Activated CD4-positive, alpha-beta T cell treated with anti-CD3 and anti-CD28 coated beads, Interleukin-2, amount 10 ng/mL, durations not matched to agents 7 days and 5 days (primary cell): ENCODE measurements around the gene GLYATL3. TPM values are rescaled to one million over a fixed set of nuclear protein-coding genes. Genes with fewer than 3 reads are reported as not detected.
"Not testable (repeated sequence)": the region's sequence is repeated elsewhere in the genome, so short reads cannot be mapped to it uniquely, and the experiment has no call there.

Experiments
- CTCF ChIA-PET: fragments of 350-600 bp; sonication (Branson Sonifier 250); formaldehyde crosslinking; loops from one replicate; lab custom pipeline; 2021; ENCODE audit warnings: antibody characterized with exemption; lab: Charles Lee
- POLR2A ChIA-PET: fragments of 350-600 bp; sonication (Branson Sonifier 250); formaldehyde crosslinking; loops from one replicate; lab custom pipeline; 2021; ENCODE audit warnings: antibody characterized with exemption; lab: Charles Lee
- DNase-seq: peaks from one replicate; pipeline ENCODE4 v3.0.0-alpha.2; 2020
- H3K27ac Mint-ChIP-seq: one replicate; pipeline ENCODE4 v1.8.0; 2021; ENCODE audit warnings: mild to moderate bottlenecking, moderate library complexity, mixed read lengths
- H3K27me3 Mint-ChIP-seq: one replicate; pipeline ENCODE4 v1.8.0; 2021; ENCODE audit warnings: mixed read lengths
- H3K36me3 Mint-ChIP-seq: one replicate; pipeline ENCODE4 v1.8.0; 2021; ENCODE audit warnings: low read depth, mixed read lengths
- H3K4me1 Mint-ChIP-seq: one replicate; pipeline ENCODE4 v1.8.0; 2021; ENCODE audit warnings: mixed read lengths
- H3K4me3 Mint-ChIP-seq: one replicate; pipeline ENCODE4 v1.8.0; 2021; ENCODE audit warnings: mild to moderate bottlenecking, moderate library complexity, mixed read lengths
- H3K9me3 Mint-ChIP-seq: one replicate; pipeline ENCODE4 v1.8.0; 2021; ENCODE audit warnings: mixed read lengths
- total RNA-seq, 2 experiments: library from RNA; stranded (reverse); gene quantifications; one replicate each; pipeline ENCODE4 v1.2.3, GENCODE V29; 2021

The GLYATL3 gene
- not detected for total RNA-seq

DNA sequence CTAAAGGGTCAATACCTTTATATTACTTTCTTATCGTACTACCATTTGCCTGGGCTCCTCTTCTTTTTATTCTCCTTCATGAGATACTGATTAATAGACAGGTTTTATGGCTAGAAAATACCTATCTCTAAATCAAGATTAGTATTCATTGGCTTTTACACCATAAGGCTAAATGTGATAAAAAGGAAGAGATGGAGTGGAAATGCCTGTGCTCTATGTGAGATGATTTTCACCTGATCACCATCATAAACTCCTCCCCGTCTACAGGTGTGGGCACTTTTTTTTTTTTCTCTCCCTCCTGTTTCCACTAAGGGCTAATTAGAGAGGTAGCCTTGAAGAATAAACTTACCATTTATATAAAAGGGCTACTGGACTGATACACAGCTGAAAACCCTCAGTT, at the start of gene GLYATL3:
Gene GLYATL3 (plus strand): TSS at position 301 of the 400 bp plus-strand sequence. CDS start 12,068 bp downstream, outside the sequence.
- no peaks in the 10 kb centered on the region for H3K4me1 Mint-ChIP-seq

DNA sequence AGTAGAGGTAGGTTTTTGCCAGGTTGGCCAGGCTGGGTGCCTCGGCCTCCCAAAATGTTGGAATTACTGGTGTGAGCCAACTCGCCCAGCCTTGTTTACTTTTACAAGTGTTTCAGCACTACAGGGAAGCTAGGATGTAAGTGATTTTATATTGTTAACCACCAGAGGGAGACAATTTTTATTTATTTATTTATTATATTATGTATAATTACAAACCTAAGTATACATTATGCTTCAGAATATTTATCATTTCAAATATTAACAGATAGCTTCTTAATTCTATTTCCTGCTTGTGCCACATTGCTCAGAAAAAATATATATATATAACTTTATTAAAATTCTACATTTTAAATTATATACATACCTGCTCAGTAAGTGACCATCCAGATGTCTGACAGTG, 46.5 kb upstream of the GLYATL3 start:
- no peak overlapping the region for H3K4me3 Mint-ChIP-seq
- DNase-seq, result no peak
- H3K27me3 Mint-ChIP-seq, result no peaks in the 10 kb centered on the region
- no peaks in the 10 kb centered on the region for H3K9me3 Mint-ChIP-seq
- ChIA-PET CTCF (no interaction called here), POLR2A (no interaction called here)
- peaks cover 16% of the 10 kb centered on the region for H3K4me1 Mint-ChIP-seq
- H3K27ac Mint-ChIP-seq, result no peak overlapping the region
- peaks cover 27% of the 10 kb centered on the region for H3K36me3 Mint-ChIP-seq

More for the DNA sequence above, at the start of gene GLYATL3:
- Mint-ChIP-seq H3K27me3 (peaks cover 3% of the 10 kb centered on the region), H3K9me3 (no peaks in the 10 kb centered on the region), H3K27ac (no peak within 1 kb of the TSS), H3K36me3 (no peaks in the 10 kb centered on the region), H3K4me3 (no peak within 1 kb of the TSS)
- ChIA-PET CTCF (no interaction called here), POLR2A (no interaction called here)
- no peak for DNase-seq

DNA sequence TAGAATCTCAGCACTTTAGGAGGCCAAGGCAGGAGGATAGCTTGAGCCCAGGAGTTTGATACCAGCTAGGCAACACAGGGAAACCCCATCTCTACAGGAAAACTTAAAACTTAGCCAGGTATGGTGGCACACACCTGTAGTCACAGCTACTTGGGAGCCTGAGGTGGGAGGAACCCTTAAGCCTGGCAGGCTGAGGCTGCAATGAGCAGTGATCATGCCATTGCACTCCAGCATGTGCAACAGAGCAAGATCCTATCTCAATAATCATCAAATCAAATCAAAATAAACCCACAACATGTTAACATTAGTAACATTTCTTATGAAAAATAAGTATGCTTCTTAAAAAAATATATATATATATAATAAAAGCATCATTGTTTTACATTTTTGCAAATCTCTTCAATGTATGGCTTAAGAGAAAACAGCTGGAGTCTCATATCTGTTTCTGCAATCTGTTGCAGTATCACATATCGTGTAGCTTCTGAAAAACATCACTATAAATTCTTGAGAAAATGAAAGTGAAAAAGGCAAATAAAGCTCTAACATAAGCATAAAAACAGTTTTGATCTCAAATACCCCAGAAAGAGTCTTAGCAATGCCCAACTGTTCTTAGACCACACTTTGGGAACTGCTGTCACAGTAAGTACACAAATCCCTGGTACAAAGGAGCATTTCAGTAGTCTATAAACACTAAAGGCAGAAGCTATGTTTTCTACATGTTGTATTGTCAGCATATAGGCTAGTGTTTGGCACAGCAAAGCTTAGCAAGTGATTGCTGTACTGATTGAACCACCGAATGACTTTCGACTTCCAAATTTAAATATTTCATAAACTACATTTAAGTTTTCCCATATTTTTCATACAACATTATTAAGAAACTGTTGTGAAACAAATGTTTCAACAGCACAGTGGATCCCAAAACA, 44.7 kb upstream of the GLYATL3 start:
- no peaks in the 10 kb centered on the region for H3K27me3 Mint-ChIP-seq
- POLR2A ChIA-PET, result no interaction called here
- H3K27ac Mint-ChIP-seq, result peak overlapping the region; percentile 83
- peaks cover 23% of the 10 kb centered on the region for H3K4me1 Mint-ChIP-seq
- H3K9me3 Mint-ChIP-seq, result no peaks in the 10 kb centered on the region
- H3K4me3 Mint-ChIP-seq, result peak overlapping the region; percentile 45
- H3K36me3 Mint-ChIP-seq, result peaks cover 31% of the 10 kb centered on the region
- CTCF ChIA-PET, result interaction anchor here (0.6 kb wide), 1 partner anchor 1616 kb away, joined by 3 read pairs; no protein-coding TSS in a partner anchor
- DNase-seq, result no peak

DNA sequence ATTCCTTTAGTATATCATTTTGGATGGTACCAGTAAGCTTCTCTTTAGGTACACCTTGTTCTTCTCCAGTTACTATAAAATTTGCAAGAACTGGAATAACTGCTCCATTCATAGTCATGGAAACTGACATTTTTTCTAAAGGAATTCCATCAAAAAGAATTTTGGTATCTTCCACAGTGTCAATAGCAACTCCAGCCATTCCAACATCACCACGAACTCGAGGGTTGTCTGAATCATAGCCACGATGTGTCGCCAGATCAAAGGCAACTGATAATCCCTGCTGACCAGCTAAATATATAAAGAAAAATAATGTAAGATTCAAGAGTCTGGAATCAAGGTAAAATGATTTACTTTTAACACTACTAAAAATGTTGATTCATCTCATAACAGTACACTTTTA, 42.0 kb upstream of the GLYATL3 start:
- Mint-ChIP-seq H3K36me3 (peaks cover 26% of the 10 kb centered on the region), H3K4me3 (no peak overlapping the region), H3K4me1 (peaks cover 42% of the 10 kb centered on the region), H3K27ac (no peak overlapping the region), H3K27me3 (no peaks in the 10 kb centered on the region), H3K9me3 (no peaks in the 10 kb centered on the region)
- POLR2A ChIA-PET, result no interaction called here
- CTCF ChIA-PET, result no interaction called here
- no peak for DNase-seq

DNA sequence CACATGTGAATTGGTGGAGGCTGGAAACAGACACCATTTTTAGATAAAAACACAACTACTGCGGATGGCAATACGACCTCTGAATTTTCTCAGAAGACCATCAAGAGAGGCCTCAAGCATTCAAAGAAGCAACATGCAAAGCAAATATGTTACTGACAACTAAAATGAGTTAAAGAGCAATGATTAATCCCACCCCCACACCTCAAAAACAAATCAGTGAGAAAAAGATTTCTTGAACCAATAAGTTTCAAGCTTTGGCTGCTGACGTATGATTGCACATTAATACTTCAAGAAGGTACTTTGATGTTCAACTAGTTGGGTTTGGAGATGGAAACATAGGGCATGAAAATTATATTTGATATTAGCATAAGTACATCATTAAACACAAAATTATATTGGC, 37.7 kb upstream of the GLYATL3 start:
- ChIA-PET POLR2A (no interaction called here), CTCF (no interaction called here)
- Mint-ChIP-seq H3K4me1 (peaks cover 57% of the 10 kb centered on the region), H3K36me3 (peaks cover 13% of the 10 kb centered on the region), H3K4me3 (peak overlapping the region; percentile 94), H3K27ac (peak overlapping the region; percentile 98), H3K27me3 (no peaks in the 10 kb centered on the region), H3K9me3 (no peaks in the 10 kb centered on the region)
- no peak for DNase-seq

DNA sequence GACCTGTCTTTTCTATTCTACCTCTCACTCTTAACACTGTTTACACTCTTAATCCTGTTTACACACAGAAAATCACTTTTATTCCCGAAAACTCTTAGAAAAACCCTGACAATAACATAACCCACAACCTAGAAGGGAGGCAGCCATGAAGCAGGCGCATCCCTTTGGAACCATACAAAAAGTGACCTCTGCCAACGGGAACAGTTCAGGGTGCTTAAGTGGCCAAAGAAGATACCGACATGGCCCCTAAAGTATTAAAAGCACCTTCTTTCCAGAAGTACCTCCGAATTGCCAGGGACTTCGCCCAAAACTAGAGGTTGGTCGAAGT, 37.2 kb upstream of the GLYATL3 start:
- Mint-ChIP-seq H3K36me3 (peaks cover 9% of the 10 kb centered on the region), H3K27ac (peak overlapping the region; percentile 98), H3K4me3 (peak overlapping the region; percentile 94), H3K27me3 (no peaks in the 10 kb centered on the region), H3K9me3 (no peaks in the 10 kb centered on the region), H3K4me1 (peaks cover 55% of the 10 kb centered on the region)
- no peak for DNase-seq
- POLR2A ChIA-PET, result no interaction called here
- CTCF ChIA-PET, result no interaction called here

DNA sequence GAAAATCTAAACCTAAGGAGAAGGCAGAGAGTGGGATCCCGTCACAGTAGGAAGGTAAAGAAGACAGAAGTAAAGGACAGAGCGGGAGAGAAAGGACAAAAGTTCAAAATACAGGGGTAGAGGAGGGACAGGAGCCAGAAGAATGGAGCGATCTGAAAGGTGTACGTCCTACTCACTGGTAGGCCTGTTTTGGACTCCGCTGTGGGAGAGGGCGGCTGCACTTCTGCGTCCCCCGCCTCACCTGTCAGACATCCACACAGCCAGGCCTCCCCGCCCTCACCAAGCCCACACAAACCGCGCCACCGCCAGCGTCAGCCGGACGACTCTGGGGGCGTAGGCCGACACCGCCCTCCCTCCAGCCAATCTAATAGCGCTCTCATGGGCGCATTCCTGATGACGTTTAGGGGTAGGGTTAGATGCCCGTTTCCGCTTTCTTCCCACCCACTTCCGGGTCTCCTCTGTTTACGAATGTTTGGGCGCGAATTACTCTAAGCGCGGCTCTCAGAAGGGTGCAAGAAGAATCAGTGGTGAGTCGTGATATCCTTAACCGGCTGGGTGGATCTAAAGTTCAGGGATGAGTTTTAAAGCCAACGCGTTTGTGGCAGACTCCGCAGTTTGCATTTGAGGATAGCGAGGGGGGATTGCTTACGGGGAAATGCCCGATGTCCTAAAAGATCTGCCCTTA, 36.7 kb upstream of the GLYATL3 start, which contains the start of the genes CENPQ and MMUT:
Gene CENPQ (plus strand): TSS at position 444 of the 685 bp plus-strand sequence. CDS start 6,807 bp downstream, outside the sequence.
Gene MMUT (minus strand): TSS at position 327 of the 685 bp plus-strand sequence. CDS start 3,787 bp downstream, outside the sequence.
- POLR2A ChIA-PET, result no interaction called here
- Mint-ChIP-seq H3K4me3 (peak within 1 kb of the TSS; percentile 94), H3K4me1 (peaks cover 57% of the 10 kb centered on the region), H3K27ac (peak within 1 kb of the TSS; percentile 98), H3K27me3 (no peaks in the 10 kb centered on the region), H3K9me3 (no peaks in the 10 kb centered on the region), H3K36me3 (peaks cover 8% of the 10 kb centered on the region)
- CTCF ChIA-PET, result no interaction called here
- peak; percentile 95 for DNase-seq

DNA sequence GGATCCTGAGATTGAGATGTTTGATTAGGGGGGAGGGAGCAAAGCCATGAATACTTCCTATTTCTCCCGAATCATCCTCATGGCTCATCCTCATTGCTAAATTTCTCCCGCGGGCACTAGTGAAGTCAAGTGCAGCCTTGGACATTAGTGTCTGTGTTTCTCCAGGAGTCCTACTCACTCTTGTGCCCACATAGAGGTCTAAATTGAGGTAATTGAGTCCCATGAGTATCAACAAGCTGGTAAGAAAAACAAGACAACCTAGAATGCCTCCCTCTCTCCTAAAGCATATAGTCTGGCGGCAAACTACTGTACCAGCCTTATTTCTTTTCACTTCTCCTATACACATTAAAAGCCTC, 36.1 kb upstream of the GLYATL3 start:
- DNase-seq, result no peak
- peak overlapping the region; percentile 94 for H3K4me3 Mint-ChIP-seq
- CTCF ChIA-PET, result no interaction called here
- H3K36me3 Mint-ChIP-seq, result peaks cover 8% of the 10 kb centered on the region
- H3K27ac Mint-ChIP-seq, result peak overlapping the region; percentile 98
- H3K9me3 Mint-ChIP-seq, result no peaks in the 10 kb centered on the region
- POLR2A ChIA-PET, result no interaction called here
- H3K4me1 Mint-ChIP-seq, result peaks cover 56% of the 10 kb centered on the region
- no peaks in the 10 kb centered on the region for H3K27me3 Mint-ChIP-seq

DNA sequence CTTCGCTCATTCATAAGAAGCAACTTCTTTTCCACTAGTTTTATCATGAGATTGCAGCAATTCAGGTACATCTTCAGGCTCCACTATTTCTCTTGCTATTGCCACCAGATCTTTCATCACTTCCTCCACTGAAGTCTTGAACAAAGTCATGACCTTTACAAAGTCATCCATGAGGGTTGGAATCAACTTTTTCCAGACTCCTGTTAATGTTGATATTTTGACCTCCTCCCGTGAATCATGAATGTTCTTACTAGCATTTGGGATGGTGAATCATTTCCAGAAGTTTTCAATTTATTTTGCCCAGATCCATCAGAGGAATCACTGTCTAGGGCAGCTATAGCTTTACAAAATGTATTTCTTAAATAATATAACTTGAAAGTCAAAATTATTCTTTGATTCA, 35.0 kb upstream of the GLYATL3 start:
- no peak for DNase-seq
- Mint-ChIP-seq H3K4me1 (peaks cover 54% of the 10 kb centered on the region), H3K27me3 (no peaks in the 10 kb centered on the region), H3K27ac (peak overlapping the region; percentile 98), H3K9me3 (no peaks in the 10 kb centered on the region), H3K4me3 (peak overlapping the region; percentile 94), H3K36me3 (peaks cover 3% of the 10 kb centered on the region)
- CTCF ChIA-PET, result no interaction called here
- POLR2A ChIA-PET, result no interaction called here

DNA sequence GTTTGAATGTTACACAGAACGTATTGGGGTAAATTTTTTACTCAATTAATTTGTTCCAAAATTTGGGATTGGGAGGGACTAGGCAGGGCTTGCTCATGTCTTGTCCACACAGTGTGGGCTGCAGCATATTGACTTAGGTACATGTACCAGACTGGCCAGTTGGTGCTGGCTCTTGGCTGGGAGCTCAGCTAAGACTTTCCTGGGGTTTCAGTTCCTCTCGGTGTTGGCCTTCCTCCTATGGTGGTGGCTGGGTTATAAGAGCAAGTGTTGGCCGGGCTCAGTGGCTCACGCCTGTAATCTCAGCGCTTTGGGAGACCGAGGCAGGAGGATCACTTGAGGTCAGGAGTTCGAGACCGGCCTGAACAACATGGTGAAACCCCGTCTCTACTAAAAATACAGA, 31.7 kb upstream of the GLYATL3 start:
- H3K36me3 Mint-ChIP-seq, result peaks cover 6% of the 10 kb centered on the region
- peaks cover 33% of the 10 kb centered on the region for H3K4me1 Mint-ChIP-seq
- H3K9me3 Mint-ChIP-seq, result no peaks in the 10 kb centered on the region
- POLR2A ChIA-PET, result no interaction called here
- no peak overlapping the region for H3K4me3 Mint-ChIP-seq
- DNase-seq, result no peak
- no peak overlapping the region for H3K27ac Mint-ChIP-seq
- H3K27me3 Mint-ChIP-seq, result no peaks in the 10 kb centered on the region
- CTCF ChIA-PET, result interaction anchor here (0.9 kb wide), 1 partner anchor 81 kb away, joined by 3 read pairs; no protein-coding TSS in a partner anchor

DNA sequence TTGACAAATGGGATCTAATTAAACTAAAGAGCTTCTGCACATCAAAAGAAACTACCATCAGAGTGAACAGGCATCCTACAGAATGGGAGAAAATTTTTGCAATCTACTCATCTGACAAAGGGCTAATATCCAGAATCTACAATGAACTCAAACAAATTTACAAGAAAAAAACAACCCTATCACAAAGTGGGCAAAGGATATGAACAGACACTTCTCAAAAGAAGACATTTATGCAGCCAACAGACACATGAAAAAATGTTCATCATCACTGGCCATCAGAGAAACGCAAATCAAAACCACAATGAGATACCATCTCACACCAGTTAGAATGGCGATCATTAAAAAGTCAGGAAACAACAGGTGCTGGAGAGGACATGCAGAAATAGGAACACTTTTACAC, 23.2 kb upstream of the GLYATL3 start:
- not testable (repeated sequence) for H3K4me1 Mint-ChIP-seq

DNA sequence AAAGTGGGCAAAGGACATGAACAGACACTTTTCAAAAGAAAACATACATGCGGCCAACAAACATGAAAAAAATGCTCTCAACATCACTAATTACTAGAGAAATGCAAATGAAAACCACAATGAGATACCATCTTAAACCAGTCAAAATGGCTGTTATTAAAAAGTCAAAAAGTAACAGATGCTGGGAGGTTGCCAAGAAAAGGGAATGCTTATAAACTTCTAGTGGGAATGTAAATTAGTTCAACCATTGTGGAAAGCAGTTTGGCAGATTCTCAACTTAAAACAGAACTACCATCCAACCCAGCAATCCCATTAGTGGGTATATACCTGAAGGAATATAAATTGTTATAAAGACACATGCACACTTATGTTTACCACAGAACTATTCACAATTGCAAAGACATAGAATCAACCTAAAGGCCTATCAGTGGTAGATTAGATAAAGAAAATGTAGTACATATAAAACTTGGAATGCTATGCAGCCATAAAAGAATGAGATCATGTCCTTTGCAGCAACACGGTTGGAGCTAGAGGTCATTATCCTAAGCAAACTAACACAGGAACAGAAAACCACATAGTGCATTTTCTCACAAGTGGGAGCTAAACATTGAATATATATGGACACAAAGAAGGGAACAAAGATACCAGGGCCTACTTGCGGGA, 20.3 kb upstream of the GLYATL3 start:
- H3K9me3 Mint-ChIP-seq, result peaks cover 5% of the 10 kb centered on the region
- H3K27ac Mint-ChIP-seq, result no peak overlapping the region
- H3K4me1 Mint-ChIP-seq, result no peaks in the 10 kb centered on the region
- H3K27me3 Mint-ChIP-seq, result no peaks in the 10 kb centered on the region
- POLR2A ChIA-PET, result no interaction called here
- H3K4me3 Mint-ChIP-seq, result no peak overlapping the region
- no peak for DNase-seq
- CTCF ChIA-PET, result no interaction called here
- H3K36me3 Mint-ChIP-seq, result peaks cover 37% of the 10 kb centered on the region

More for the DNA sequence above, 23.2 kb upstream of the GLYATL3 start:
- POLR2A ChIA-PET, DNase-seq, H3K27ac Mint-ChIP-seq, CTCF ChIA-PET, H3K27me3 Mint-ChIP-seq, H3K9me3 Mint-ChIP-seq, H3K4me3 Mint-ChIP-seq: not testable (repeated sequence)
- H3K36me3 Mint-ChIP-seq, result peaks cover 43% of the 10 kb centered on the region
